Keratinocyte (primary cell): ENCODE measurements around the gene PTGDS.

Experiments used
- EZH2 ChIP-seq: IDR thresholded peaks from one replicate; pipeline ENCODE4 v1.6.1; 2012; ENCODE audit warnings: inconsistent platforms, mild to moderate bottlenecking, low read length, moderate library complexity
- TF ChIP-seq, protein P1 (sequence below), 3 experiments: IDR thresholded peaks in 1 of 3; conservative IDR thresholded peaks in 1 of 3; optimal IDR thresholded peaks in 1 of 3; 2 replicates in 2 of 3; 3 replicates in 1 of 3; pipeline versions ENCODE3 to v1.5.1; 2011; ENCODE audit warnings: low read length in 3 of 3, mild to moderate bottlenecking in 3 of 3, moderate library complexity in 2 of 3, control low read depth in 1 of 3, inconsistent platforms in 1 of 3; ENCODE audit not compliant: insufficient read depth in 2 of 3; ENCODE audit errors: extremely low read depth in 1 of 3

DNA sequence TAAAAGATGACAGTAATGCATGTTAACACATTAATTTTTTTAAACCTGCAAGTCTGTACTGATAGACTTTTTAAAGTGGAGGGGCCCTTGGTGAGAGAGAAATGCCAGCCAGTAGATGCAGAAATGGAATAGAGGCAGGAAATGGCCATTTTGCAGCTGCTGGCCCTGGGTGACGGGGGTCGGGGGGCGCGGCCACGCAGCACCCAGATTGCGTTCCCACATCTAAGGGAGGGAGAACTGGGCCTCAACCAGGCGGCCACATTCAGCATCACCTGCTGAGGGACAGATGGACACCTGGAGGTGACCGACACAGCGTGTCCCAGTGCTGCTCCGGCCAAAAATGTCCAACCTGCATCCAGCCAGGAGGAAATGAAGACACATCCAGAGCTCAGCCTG, 25.3 kb downstream of the PTGDS start:
- TF ChIP-seq, protein P1, sequence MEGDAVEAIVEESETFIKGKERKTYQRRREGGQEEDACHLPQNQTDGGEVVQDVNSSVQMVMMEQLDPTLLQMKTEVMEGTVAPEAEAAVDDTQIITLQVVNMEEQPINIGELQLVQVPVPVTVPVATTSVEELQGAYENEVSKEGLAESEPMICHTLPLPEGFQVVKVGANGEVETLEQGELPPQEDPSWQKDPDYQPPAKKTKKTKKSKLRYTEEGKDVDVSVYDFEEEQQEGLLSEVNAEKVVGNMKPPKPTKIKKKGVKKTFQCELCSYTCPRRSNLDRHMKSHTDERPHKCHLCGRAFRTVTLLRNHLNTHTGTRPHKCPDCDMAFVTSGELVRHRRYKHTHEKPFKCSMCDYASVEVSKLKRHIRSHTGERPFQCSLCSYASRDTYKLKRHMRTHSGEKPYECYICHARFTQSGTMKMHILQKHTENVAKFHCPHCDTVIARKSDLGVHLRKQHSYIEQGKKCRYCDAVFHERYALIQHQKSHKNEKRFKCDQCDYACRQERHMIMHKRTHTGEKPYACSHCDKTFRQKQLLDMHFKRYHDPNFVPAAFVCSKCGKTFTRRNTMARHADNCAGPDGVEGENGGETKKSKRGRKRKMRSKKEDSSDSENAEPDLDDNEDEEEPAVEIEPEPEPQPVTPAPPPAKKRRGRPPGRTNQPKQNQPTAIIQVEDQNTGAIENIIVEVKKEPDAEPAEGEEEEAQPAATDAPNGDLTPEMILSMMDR (optimal IDR thresholded peaks at IDR 0.05 in 1 of 3, IDR thresholded peaks at IDR 0.05 in 1 of 3, conservative IDR thresholded peaks at IDR 0.05 in 1 of 3; ENCODE audit: extremely low read depth in 1 of 3, insufficient read depth in 2 of 3, low read length in 3 of 3) = no peak
- no peak for TF ChIP-seq EZH2
